ENCODE measurements around the gene SCRN2. TPM values are rescaled to one million over a fixed set of nuclear protein-coding genes. Genes with fewer than 3 reads are reported as not detected.

SCRN2 gene
- polyA plus RNA-seq, 6 donors from 2014 or later: 20.0 to 35.5 (median 23.5) TPM

- Mint-ChIP-seq H3K27me3 (no peaks in the 10 kb centered on the region), H3K36me3 (peaks cover 5 to 31% of the 10 kb centered on the region in 2 donors), H3K4me1 (peaks cover 23 to 30% (median 23%) of the 10 kb centered on the region in 3 donors), H3K4me3 (peak overlapping the region in 4 of 8 donors; percentile 9 to 54 (median 32)), H3K27ac (no peak overlapping the region), H3K9me3 (no peaks in the 10 kb centered on the region)
- ATAC-seq (ENCODE audit: low read depth in 2 of 2): no peak
- DNase-seq: no peak
Measured at GRCh38 chr17:47819475-47819874, 21.6 kb downstream of the SCRN2 start.

DNA sequence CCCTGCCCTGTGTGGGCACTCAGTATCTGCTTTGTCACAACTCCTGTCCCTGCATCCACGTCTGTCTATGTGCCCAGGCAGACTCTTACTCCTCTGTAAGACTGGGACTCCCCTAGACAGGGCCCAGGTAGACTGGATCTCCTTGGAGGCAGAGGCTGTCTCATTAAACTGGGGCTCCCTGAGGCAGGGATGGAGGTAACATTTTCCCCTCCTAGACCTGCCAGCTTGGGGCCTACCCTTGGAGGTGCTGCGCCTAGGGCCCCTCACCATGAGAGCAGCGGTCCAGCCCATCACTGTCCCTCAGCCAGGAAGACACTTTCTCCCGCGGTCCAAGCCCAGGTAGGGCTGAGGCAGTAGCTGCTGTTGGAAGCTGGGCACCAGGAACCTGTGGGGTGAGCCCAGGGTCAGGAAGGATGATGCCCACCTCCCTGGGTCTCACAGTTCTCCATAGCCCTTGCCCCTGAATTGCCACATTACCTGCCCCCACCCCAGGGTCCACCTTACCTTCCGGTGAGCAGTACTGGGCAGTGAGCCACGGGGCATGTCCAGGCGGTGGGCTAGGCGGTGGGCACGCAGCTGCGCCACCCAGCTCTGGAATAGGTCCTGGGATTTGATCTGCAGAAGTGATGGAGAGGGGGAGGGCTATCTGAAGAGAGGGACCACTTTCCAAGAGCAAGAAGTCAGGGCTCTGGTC lies 22.9 kb downstream of the SCRN2 start:
- Mint-ChIP-seq H3K4me3 (peak overlapping the region in 2 of 8 donors; percentile 41 to 65), H3K4me1 (peaks cover 22 to 26% (median 23%) of the 10 kb centered on the region in 3 donors), H3K36me3 (peaks cover 5 to 27% of the 10 kb centered on the region in 2 donors), H3K27me3 (no peaks in the 10 kb centered on the region), H3K9me3 (no peaks in the 10 kb centered on the region), H3K27ac (no peak overlapping the region)
- ATAC-seq (ENCODE audit: low read depth in 2 of 2) (no peak), DNase-seq (no peak)

- H3K4me3 Mint-ChIP-seq: no peak overlapping the region
- H3K9me3 Mint-ChIP-seq: no peaks in the 10 kb centered on the region
- peaks cover 5 to 39% of the 10 kb centered on the region in 2 donors for H3K36me3 Mint-ChIP-seq
Measured at GRCh38 chr17:47816947-47817346, 24.1 kb downstream of the SCRN2 start.

DNA sequence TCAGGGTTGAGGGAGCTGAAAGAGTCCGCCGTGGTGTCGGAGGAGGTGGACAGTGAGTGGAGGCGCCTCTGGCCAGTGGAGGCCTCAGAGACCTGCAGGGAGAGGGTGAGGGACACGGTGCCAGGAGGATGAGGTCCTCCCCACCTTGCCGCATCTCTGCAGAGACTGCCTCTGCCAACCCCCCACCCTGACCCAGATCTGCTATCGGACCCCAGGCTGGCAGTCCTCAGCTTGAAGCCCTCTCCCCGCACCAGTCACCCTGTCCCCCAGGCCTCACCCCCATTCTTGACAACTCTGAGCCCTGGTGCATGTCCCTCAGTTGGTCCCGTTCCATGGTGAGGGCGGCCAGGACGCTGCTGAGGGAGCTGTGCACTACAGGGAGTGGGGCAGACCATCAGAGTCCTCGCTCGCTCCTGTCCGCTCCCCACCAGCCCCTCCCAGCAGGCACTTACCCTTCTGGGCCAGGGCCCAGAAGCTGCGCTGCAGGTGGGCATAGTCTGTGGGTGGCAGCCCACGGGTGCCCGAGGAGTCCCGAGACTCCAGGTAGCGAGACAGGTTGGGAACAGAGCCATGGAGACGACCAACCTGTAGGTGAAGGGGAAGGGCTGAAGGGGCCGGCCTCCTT lies 24.9 kb downstream of the SCRN2 start:
- Mint-ChIP-seq H3K27me3 (no peaks in the 10 kb centered on the region), H3K4me1 (peaks cover 15 to 19% (median 16%) of the 10 kb centered on the region in 3 donors), H3K4me3 (no peak overlapping the region), H3K36me3 (peaks cover 5 to 46% of the 10 kb centered on the region in 2 donors), H3K9me3 (no peaks in the 10 kb centered on the region), H3K27ac (no peak overlapping the region)
- DNase-seq (no peak), ATAC-seq (ENCODE audit: low read depth in 2 of 2) (no peak)

More at GRCh38 chr17:47816947-47817346, 24.1 kb downstream of the SCRN2 start:
- no peak for DNase-seq
- Mint-ChIP-seq H3K27me3 (no peaks in the 10 kb centered on the region), H3K27ac (peak overlapping the region in 1 of 6 donors; percentile 14), H3K4me1 (peaks cover 20 to 26% (median 23%) of the 10 kb centered on the region in 3 donors)
- no peak for ATAC-seq (ENCODE audit: low read depth in 2 of 2)

- Mint-ChIP-seq H3K4me1 (peaks cover 6 to 10% (median 6%) of the 10 kb centered on the region in 3 donors), H3K4me3 (no peak overlapping the region), H3K27me3 (no peaks in the 10 kb centered on the region), H3K36me3 (peaks cover 8 to 53% of the 10 kb centered on the region in 2 donors), H3K9me3 (no peaks in the 10 kb centered on the region), H3K27ac (peak overlapping the region in 1 of 6 donors; percentile 38)
- ATAC-seq (ENCODE audit: low read depth in 2 of 2) (no peak), DNase-seq (no peak)
Measured at GRCh38 chr17:47815106-47815918, 25.8 kb downstream of the SCRN2 start.

DNA sequence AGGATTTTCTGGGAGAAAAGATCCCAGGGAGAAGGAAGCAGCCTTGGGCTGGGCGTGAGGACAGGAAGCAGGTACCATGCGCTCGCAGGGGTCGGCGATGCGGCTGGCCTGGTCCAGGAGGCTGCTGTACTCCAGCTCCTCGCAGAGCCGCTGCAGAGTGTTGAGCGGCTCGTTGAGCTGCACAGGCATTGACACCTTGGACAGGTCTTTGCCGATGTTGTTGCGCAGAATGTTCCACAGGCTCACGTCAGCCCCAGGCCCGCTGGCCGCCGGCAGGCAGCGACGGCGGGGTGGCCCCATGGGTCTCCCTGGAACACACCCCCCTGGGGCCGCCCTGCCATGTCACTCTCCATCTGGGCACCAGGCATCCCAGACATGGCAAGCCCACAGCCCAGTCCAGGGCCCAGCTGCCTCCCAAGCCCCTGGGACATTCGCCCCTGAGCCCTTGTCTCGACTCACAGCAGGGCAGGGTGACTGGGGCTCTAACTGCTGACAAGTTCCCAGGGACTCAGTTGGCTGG lies 27.5 kb downstream of the SCRN2 start:
- H3K27ac Mint-ChIP-seq: no peak overlapping the region
- DNase-seq (no peak), ATAC-seq (ENCODE audit: low read depth in 2 of 2) (no peak)
- no peaks in the 10 kb centered on the region for H3K27me3 Mint-ChIP-seq
- H3K36me3 Mint-ChIP-seq: peaks cover 11 to 62% of the 10 kb centered on the region in 2 donors
- H3K9me3 Mint-ChIP-seq: no peaks in the 10 kb centered on the region
- H3K4me1 Mint-ChIP-seq: peaks cover 0 to 5% (median 4%) of the 10 kb centered on the region in 3 donors
- H3K4me3 Mint-ChIP-seq: no peak overlapping the region

GRCh38 chr17:47813077-47813476 lies 28.0 kb downstream of the SCRN2 start:
- H3K9me3 Mint-ChIP-seq: no peaks in the 10 kb centered on the region
- H3K4me3 Mint-ChIP-seq: no peak overlapping the region
- H3K4me1 Mint-ChIP-seq: peaks cover 0 to 5% (median 4%) of the 10 kb centered on the region in 3 donors
- H3K27ac Mint-ChIP-seq: no peak overlapping the region
- no peak for DNase-seq
- no peak for ATAC-seq (ENCODE audit: low read depth in 2 of 2)
- H3K27me3 Mint-ChIP-seq: no peaks in the 10 kb centered on the region
- peaks cover 11 to 66% of the 10 kb centered on the region in 2 donors for H3K36me3 Mint-ChIP-seq

DNA sequence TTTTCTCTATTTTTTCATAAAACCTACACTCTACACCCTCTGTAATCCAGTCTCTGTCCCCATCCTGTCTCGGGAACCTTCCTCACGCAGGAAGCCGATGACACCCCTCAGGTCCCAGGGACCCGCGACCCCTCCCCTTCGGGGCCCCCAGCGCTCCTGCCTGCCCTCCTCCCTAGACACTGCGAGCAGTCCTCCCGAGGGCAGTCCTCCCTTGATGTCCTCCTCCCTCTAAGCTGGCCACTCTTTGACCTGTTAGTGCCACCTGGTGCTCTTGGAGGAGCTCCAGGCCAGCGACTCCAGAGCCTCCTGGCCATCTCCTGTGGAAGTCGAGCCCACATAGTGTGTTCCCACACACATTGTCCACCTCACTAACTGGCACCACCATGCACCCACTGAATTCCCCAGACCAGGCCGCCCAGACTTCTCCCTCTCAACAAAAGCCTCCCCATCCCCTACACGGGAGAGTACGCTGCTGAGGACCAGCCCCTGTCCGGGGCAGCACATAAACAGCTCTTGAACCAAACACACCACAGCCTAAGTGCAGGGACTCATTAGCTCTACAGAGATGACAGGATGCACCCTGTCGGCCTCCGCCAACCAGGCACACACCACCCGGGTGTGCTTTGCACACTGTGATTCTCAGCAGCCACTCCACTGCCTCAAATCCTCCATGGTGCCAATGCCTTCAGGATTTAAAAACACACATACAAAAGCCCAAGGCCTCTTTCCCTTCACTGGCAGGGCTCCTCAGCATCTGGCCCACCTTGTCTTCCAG lies 28.7 kb downstream of the SCRN2 start:
- Mint-ChIP-seq H3K9me3 (no peaks in the 10 kb centered on the region), H3K36me3 (peaks cover 6 to 66% of the 10 kb centered on the region in 2 donors), H3K27ac (peak overlapping the region in 2 of 6 donors; percentile 58 to 71), H3K27me3 (no peaks in the 10 kb centered on the region), H3K4me1 (peaks cover 0 to 5% (median 4%) of the 10 kb centered on the region in 3 donors), H3K4me3 (peak overlapping the region in 1 of 8 donors; percentile 15)
- DNase-seq: no peak
- no peak for ATAC-seq (ENCODE audit: low read depth in 2 of 2)

GRCh38 chr17:47811709-47812108 lies 29.4 kb downstream of the SCRN2 start:
- peaks cover 0 to 5% (median 4%) of the 10 kb centered on the region in 3 donors for H3K4me1 Mint-ChIP-seq
- ATAC-seq (ENCODE audit: low read depth in 2 of 2): no peak
- no peaks in the 10 kb centered on the region for H3K9me3 Mint-ChIP-seq
- peak overlapping the region in 2 of 6 donors; percentile 49 to 58 for H3K27ac Mint-ChIP-seq
- no peaks in the 10 kb centered on the region for H3K27me3 Mint-ChIP-seq
- H3K36me3 Mint-ChIP-seq: peaks cover 6 to 68% of the 10 kb centered on the region in 2 donors
- no peak overlapping the region for H3K4me3 Mint-ChIP-seq
- DNase-seq: no peak

DNA sequence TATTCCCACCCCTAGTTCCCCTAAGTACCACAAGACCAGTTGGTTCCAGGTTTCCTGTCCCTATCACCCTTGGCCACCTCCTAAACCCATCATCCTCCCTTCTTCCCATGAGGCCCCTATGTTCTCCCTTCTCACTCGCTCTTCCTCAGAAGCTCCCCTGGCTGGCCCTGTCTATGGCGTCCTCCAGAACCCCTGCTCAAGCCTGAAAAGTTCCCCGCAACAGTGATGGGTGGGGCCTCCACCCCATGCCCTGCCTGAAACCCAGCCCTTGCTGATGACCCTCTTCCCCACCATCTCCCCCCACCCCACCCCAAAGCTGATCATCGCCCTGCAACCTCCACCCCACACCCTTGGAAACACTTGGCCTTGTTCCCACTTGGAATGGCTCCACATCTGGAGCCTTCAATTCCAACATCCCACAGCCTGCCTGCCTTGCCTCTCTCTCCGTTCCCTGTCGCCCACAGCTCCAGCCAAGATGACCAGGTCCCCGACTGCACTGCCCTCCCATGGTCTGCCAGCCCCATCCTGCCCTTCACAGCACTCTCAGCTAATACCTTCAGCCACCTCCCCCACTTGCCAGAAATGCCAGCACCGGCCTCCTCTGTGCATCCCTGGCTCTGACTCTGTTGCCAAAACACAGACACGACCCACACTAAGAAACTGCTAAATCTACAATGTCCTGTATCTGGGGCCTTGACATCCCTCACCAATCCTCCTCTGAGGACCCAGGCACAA lies 30.0 kb downstream of the SCRN2 start:
- H3K4me3 Mint-ChIP-seq: peak overlapping the region in 3 of 8 donors; percentile 64 to 71 (median 65)
- H3K27ac Mint-ChIP-seq: peak overlapping the region in 2 of 6 donors; percentile 49 to 86
- H3K27me3 Mint-ChIP-seq: no peaks in the 10 kb centered on the region
- H3K9me3 Mint-ChIP-seq: no peaks in the 10 kb centered on the region
- H3K36me3 Mint-ChIP-seq: peaks cover 6 to 66% of the 10 kb centered on the region in 2 donors
- H3K4me1 Mint-ChIP-seq: peaks cover 0 to 5% (median 4%) of the 10 kb centered on the region in 3 donors
- no peak for ATAC-seq (ENCODE audit: low read depth in 2 of 2)
- no peak for DNase-seq

DNA sequence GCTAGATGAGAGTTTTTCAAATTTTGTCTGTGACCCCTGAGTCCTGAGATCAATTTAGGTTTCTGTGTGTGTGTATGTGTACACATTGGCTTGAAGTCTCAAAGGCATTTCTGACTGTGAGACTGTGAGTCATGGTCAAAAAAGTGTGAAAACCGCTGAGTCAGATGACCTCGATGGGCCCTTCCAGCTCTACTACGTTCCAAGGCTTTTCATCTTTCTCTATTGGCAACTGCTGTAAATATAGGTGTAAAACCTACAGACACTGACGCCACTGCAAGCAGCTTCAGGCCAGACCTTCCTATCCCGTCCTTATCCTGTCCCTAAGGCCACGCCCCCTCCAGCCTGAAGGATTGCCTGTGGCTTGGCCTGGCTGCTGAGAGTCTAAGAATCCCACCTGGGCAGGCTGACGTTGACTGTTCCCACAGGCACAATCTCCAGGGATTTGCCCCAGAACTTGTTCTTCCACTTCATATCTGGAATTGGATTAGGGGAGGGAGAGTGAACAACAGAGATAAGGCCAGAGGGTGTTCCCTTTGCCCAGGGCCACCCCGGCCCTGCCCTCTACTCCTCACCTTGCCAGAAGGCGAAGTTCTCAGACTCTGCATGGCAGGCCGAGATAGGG lies 30.8 kb downstream of the SCRN2 start:
- no peaks in the 10 kb centered on the region for H3K9me3 Mint-ChIP-seq
- peak overlapping the region in 1 of 6 donors; percentile 19 for H3K27ac Mint-ChIP-seq
- H3K36me3 Mint-ChIP-seq: peaks cover 6 to 63% of the 10 kb centered on the region in 2 donors
- no peaks in the 10 kb centered on the region for H3K27me3 Mint-ChIP-seq
- ATAC-seq (ENCODE audit: low read depth in 2 of 2) (no peak), DNase-seq (no peak)
- H3K4me1 Mint-ChIP-seq: peaks cover 0 to 5% (median 4%) of the 10 kb centered on the region in 3 donors
- H3K4me3 Mint-ChIP-seq: no peak overlapping the region
